ENCODE results near the gene FAT1.

The FAT1 gene

GRCh38 chr4:186749611-186750281 is 26.1 kb upstream of the FAT1 start:
- DNase-seq (ENCODE audit: low spot score), result no peak

GRCh38 chr4:186746581-186746980 is 22.9 kb upstream of the FAT1 start:
- no peak for DNase-seq (ENCODE audit: low spot score)

- DNase-seq (ENCODE audit: low spot score), result no peak
Measured at GRCh38 chr4:186743261-186743660, 19.6 kb upstream of the FAT1 start.

GRCh38 chr4:186740822-186741221 is 17.2 kb upstream of the FAT1 start:
- no peak for DNase-seq (ENCODE audit: low spot score)

GRCh38 chr4:186739802-186740434 is 16.3 kb upstream of the FAT1 start:
- DNase-seq (ENCODE audit: low spot score), result no peak

- no peak for DNase-seq (ENCODE audit: low spot score)
Measured at GRCh38 chr4:186739317-186739716, 15.7 kb upstream of the FAT1 start.

- DNase-seq (ENCODE audit: low spot score), result no peak
Measured at GRCh38 chr4:186738421-186738820, 14.8 kb upstream of the FAT1 start.

GRCh38 chr4:186737427-186737826 is 13.8 kb upstream of the FAT1 start:
- no peak for DNase-seq (ENCODE audit: low spot score)

GRCh38 chr4:186736466-186736865 is 12.8 kb upstream of the FAT1 start:
- DNase-seq (ENCODE audit: low spot score), result no peak

- DNase-seq (ENCODE audit: low spot score), result no peak
Measured at GRCh38 chr4:186734251-186734650, 10.6 kb upstream of the FAT1 start.

- no peak for DNase-seq (ENCODE audit: low spot score)
Measured at GRCh38 chr4:186733778-186734177, 10.1 kb upstream of the FAT1 start.

- DNase-seq (ENCODE audit: low spot score), result no peak
Measured at GRCh38 chr4:186730621-186731020, 7.0 kb upstream of the FAT1 start.

GRCh38 chr4:186729856-186730255 is 6.2 kb upstream of the FAT1 start:
- DNase-seq (ENCODE audit: low spot score), result no peak

- DNase-seq (ENCODE audit: low spot score), result no peak
Measured at GRCh38 chr4:186728631-186729271, 5.1 kb upstream of the FAT1 start.

GRCh38 chr4:186727977-186728519 is 4.4 kb upstream of the FAT1 start:
- DNase-seq (ENCODE audit: low spot score), result no peak

- DNase-seq (ENCODE audit: low spot score), result no peak
Measured at GRCh38 chr4:186727169-186727976, 3.7 kb upstream of the FAT1 start.

GRCh38 chr4:186726426-186727168 is 2.9 kb upstream of the FAT1 start:
- DNase-seq (ENCODE audit: low spot score), result peak; percentile 40

GRCh38 chr4:186725469-186726425 is 2.1 kb upstream of the FAT1 start:
- peak; percentile 72 for DNase-seq (ENCODE audit: low spot score)

GRCh38 chr4:186724864-186725468 is 1.3 kb upstream of the FAT1 start:
- DNase-seq (ENCODE audit: low spot score), result peak; percentile 45
